ENCODE measurements around the gene PGM2L1.

Gene PGM2L1

DNA sequence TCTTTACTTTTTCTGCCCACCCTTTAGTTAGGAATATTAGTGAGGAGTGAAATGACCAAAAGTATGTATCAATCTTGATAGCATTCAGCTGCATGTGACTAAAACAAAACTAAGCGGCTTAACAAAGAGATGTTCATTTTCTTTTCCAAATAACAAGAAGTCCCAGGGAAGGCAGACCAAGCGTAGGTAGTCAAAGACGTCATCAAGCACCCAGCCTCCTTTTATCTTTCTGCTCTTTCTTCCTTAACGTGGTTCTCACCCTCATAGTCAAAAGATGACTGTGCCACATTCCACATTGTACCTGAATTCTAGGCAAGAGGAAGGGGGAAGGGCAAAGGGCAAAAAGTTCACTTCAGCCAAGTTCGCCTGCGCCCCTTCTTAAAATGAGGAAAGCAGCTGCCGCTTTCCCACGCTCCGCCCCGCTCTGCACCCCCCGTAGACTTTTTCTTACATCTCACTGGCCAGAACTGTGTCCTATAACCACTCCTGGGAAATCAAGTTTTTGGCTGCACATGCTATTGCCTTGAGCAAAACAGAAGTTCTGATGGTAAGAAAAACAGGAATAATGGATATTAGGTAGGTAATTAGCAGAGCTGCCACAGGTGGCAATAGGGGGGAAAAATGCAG, 14.6 kb upstream of the PGM2L1 start:
- DNase-seq (ENCODE audit: low read depth) = no peak
- no peak overlapping the region for H3K4me3 ChIP-seq (ENCODE audit: low read depth, low read length)
- TF ChIP-seq, protein P1, sequence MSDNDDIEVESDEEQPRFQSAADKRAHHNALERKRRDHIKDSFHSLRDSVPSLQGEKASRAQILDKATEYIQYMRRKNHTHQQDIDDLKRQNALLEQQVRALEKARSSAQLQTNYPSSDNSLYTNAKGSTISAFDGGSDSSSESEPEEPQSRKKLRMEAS (IDR thresholded peaks at IDR 0.05; ENCODE audit: low read depth, low read length) = no peak
- TF ChIP-seq, protein P2, sequence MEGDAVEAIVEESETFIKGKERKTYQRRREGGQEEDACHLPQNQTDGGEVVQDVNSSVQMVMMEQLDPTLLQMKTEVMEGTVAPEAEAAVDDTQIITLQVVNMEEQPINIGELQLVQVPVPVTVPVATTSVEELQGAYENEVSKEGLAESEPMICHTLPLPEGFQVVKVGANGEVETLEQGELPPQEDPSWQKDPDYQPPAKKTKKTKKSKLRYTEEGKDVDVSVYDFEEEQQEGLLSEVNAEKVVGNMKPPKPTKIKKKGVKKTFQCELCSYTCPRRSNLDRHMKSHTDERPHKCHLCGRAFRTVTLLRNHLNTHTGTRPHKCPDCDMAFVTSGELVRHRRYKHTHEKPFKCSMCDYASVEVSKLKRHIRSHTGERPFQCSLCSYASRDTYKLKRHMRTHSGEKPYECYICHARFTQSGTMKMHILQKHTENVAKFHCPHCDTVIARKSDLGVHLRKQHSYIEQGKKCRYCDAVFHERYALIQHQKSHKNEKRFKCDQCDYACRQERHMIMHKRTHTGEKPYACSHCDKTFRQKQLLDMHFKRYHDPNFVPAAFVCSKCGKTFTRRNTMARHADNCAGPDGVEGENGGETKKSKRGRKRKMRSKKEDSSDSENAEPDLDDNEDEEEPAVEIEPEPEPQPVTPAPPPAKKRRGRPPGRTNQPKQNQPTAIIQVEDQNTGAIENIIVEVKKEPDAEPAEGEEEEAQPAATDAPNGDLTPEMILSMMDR (IDR thresholded peaks at IDR 0.05; ENCODE audit: low read depth, low read length) = no peak
- no peak for TF ChIP-seq POLR2A (IDR thresholded peaks at IDR 0.05; ENCODE audit: extremely low read depth, insufficient read length)
- no peak for TF ChIP-seq MYC (IDR thresholded peaks at IDR 0.05; ENCODE audit: low read depth, low read length)

DNA sequence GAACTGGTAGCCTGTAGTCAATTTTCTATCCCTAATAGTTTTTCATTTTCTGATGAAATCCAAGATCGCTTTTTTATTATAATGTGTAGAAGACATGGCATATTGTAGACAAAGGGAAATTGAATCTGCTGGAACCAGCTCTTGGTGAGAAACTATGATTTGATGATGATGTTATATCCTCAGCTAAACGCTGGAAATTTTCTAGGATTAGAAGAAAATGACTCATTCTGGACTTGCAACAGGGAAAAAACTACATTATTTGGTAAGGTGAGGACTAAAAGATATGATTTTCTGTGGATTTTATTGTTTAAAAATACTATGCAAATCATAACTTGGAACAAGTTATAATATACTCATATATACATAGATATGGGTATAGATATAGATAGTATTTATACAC, 14.1 kb upstream of the PGM2L1 start:
- no peak overlapping the region for H3K4me3 ChIP-seq (ENCODE audit: low read depth, low read length)
- TF ChIP-seq, protein P1 (IDR thresholded peaks at IDR 0.05; ENCODE audit: low read depth, low read length) = no peak
- TF ChIP-seq, protein P2 (IDR thresholded peaks at IDR 0.05; ENCODE audit: low read depth, low read length) = no peak
- TF ChIP-seq MYC (IDR thresholded peaks at IDR 0.05; ENCODE audit: low read depth, low read length) (no peak), POLR2A (IDR thresholded peaks at IDR 0.05; ENCODE audit: extremely low read depth, insufficient read length) (no peak)
- no peak for DNase-seq (ENCODE audit: low read depth)

DNA sequence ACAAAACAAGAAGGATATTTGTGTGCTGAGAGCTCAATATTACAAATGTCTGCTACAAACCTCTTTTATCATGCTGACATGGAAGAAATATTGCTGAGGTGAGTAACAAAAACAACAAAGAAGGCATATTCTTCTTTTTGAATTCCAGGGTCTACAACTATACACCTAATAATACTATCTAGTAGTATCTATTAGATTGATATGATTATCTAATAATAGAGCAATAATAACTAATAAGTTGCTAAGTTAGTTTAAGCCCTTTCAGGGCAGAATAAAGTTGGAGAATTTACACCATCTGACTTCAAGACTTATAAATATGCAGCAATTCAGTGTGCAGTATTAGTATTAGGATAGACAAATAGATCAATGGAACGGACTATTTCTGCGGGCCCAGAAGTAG, 11.4 kb upstream of the PGM2L1 start:
- H3K4me3 ChIP-seq (ENCODE audit: low read depth, low read length) = no peak overlapping the region
- no peak for DNase-seq (ENCODE audit: low read depth)
- no peak for TF ChIP-seq POLR2A (IDR thresholded peaks at IDR 0.05; ENCODE audit: extremely low read depth, insufficient read length)
- TF ChIP-seq, protein P2 (IDR thresholded peaks at IDR 0.05; ENCODE audit: low read depth, low read length) = no peak
- TF ChIP-seq, protein P1 (IDR thresholded peaks at IDR 0.05; ENCODE audit: low read depth, low read length) = no peak
- TF ChIP-seq MYC (IDR thresholded peaks at IDR 0.05; ENCODE audit: low read depth, low read length) = no peak

DNA sequence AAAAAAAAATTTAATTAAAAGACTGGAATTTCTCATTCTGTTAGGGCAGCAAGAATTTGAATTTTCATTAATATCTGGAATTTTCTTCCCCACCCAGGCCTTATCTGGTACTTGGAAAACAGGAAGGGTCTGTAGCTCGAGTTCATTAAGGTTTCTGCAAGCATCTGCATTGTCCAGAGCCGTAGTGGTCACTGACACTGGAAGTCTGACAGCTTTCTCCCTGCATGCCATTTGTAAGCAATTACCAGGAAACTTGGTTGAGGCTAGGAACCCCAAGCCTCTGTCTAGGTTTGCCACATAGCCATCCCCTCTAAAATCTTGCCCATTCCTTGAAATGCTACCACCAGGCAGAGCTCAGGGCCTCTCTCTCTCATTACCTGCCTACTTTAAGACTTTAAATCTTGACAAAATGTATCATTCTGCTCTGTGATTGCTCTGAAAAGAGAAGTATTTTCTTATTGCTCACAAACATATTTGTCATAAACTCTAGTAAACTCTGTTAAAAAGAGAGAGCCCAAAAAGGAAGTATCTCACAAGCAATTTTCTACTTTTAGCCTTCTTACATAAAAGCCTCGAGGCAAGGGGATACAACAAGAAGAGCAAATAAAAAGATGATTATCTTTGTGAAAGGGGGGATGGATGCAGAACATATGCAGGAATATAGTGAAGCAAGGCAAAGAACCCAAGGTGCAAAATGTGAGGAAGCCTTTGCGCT, 5.5 kb upstream of the PGM2L1 start:
- DNase-seq (ENCODE audit: low read depth) = no peak
- TF ChIP-seq, protein P1 (IDR thresholded peaks at IDR 0.05; ENCODE audit: low read depth, low read length) = no peak
- TF ChIP-seq, protein P2 (IDR thresholded peaks at IDR 0.05; ENCODE audit: low read depth, low read length) = no peak
- TF ChIP-seq MYC (IDR thresholded peaks at IDR 0.05; ENCODE audit: low read depth, low read length) (no peak), POLR2A (IDR thresholded peaks at IDR 0.05; ENCODE audit: extremely low read depth, insufficient read length) (no peak)
- no peak overlapping the region for H3K4me3 ChIP-seq (ENCODE audit: low read depth, low read length)

DNA sequence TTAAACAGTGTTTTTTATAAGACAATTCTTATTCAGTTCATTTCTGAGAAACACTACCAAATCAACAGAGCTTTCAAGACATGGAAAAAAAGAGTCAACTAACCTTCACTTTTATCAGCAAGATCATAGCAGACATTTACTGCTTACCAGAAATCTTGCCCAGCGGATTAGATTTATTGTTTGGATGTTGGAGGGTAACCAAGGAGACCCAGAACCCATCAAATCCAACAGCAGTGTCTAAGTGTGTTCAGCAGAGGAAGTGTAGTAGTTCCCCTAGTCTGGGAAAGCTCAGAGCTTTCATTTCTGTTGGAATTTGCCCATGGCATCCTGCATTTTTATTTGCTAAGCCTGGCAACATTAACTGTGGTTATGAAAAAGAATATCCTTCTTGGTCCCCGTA, 2.4 kb upstream of the PGM2L1 start:
- TF ChIP-seq MYC (IDR thresholded peaks at IDR 0.05; ENCODE audit: low read depth, low read length) (no peak), POLR2A (IDR thresholded peaks at IDR 0.05; ENCODE audit: extremely low read depth, insufficient read length) (no peak)
- TF ChIP-seq, protein P1 (IDR thresholded peaks at IDR 0.05; ENCODE audit: low read depth, low read length) = no peak
- TF ChIP-seq, protein P2 (IDR thresholded peaks at IDR 0.05; ENCODE audit: low read depth, low read length) = no peak
- no peak overlapping the region for H3K4me3 ChIP-seq (ENCODE audit: low read depth, low read length)
- DNase-seq (ENCODE audit: low read depth) = no peak

All from NB4 (cell line).